GM18508 (cell line): ENCODE data around the gene PACS1.

Experiments
- ATAC-seq: cut with Tn5 transposase; IDR thresholded peaks from one replicate; pipeline ENCODE4 v1.9.1; 2021; ENCODE audit warnings: moderate number of reproducible peaks; ENCODE audit not compliant: insufficient read depth, unreplicated experiment

The PACS1 gene

DNA sequence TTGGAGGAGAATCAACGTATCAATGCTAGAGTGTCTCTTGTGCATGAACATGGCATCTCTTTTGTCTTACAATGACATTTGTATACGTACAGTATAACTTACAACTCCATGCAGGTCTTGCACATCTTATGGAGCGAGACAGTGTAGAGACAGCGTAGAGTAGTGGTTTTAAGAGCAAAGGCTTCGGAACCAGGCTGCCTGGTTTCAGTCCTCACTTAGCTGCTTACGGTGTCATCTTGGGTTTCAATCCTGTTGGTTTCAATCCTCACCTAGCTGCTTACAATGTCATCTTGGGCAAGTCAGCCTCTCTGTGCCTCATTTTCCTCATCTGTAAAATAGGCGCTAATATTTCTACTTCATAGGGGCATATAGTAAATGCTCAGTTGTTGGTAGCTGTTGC is 98.2 kb downstream of the PACS1 start:
- no peak for ATAC-seq

- ATAC-seq, result no peak
Measured at GRCh38 chr11:66172146-66172545, 102.1 kb downstream of the PACS1 start.

- no peak for ATAC-seq
Measured at GRCh38 chr11:66176650-66177049, 106.6 kb downstream of the PACS1 start.

- ATAC-seq, result no peak
Measured at GRCh38 chr11:66178183-66178582, 108.1 kb downstream of the PACS1 start.

GRCh38 chr11:66178871-66179270 is 108.8 kb downstream of the PACS1 start:
- no peak for ATAC-seq

DNA sequence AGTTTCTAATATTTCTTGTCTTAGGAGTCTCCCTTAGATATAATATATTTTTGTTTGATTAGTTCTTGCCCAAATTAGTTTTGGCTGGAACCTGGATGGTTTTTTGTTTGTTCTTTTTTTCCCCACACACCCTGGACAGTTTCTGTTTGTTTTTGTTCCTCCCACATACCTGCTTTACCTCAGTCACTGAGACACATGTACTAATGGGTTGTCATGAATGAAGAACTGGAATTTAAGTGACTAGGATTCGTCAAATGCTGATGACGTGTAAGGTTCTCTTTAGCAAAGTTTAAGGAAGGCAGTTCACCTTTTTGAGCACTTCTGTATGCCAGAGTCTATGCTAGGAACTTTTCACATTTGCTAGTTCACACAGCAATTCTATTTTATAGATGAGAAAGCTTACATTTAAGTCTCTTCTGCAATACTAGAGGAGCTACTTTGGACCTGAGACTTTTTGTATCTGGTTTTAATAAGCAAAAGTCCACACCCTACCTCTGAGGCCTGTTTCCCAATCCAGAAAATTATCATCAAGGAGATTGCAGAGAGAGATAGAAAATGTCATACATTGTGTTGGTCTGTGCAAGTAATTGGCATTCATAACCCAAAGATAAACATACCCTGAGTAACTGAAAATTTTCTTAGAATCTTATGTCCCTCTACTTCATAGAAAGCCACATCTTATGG is 111.7 kb downstream of the PACS1 start:
- ATAC-seq, result no peak

- ATAC-seq, result no peak
Measured at GRCh38 chr11:66183494-66184048, 113.5 kb downstream of the PACS1 start.

- ATAC-seq, result no peak
Measured at GRCh38 chr11:66184728-66185127, 114.7 kb downstream of the PACS1 start.

DNA sequence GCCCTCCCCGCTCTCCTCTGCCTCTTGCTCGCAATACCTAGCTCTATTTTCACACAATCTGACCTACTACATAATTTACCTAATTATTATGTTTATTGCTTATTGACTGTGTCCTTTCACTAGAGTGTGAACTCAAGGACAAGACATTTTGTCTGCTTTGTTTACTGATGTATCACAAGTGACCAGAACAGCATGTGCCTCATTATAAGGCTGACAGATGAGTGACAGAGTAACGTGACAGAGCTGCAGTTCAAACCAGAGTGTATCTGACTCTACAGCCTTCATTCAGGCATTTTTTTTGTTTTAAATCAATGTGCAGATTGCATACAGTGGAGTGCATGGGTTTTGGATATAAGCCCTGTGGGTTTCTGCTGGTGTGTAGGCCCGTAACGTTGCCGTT is 116.4 kb downstream of the PACS1 start:
- ATAC-seq, result no peak

GRCh38 chr11:66187453-66187852 is 117.4 kb downstream of the PACS1 start:
- no peak for ATAC-seq

- no peak for ATAC-seq
Measured at GRCh38 chr11:66188580-66188979, 118.5 kb downstream of the PACS1 start.

DNA sequence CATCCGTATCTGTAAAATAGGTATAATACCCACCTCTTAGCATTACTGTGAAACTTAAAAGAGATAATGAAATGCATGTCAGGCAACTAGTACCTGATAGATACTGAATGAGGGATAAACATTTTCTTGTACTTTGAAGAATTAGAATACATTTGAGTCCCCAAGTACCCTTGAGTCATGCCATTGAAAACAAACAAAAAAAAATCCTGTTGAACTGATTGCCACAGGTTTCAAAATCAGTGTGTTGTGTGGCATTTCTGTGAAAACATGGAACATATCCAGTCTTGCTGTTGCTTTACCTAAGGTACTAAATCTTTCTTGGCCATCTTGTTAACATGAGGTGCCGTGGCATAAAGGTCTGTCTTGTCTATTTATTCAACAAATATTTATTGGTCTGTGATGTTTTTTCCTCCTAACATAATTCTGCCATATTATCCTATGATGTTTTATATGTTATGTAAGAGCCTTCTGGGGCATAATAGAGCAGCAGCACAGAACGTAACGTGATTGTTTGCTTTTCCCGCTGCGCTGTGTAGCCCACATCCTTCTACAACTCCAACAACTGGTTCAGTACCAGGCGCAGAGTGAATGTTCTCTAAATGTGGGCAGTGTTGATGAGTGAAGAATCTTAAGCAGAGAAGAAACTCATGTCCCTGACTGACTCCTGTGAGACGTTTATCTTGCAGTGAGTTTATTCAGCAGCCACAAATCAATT is 119.1 kb downstream of the PACS1 start:
- no peak for ATAC-seq

DNA sequence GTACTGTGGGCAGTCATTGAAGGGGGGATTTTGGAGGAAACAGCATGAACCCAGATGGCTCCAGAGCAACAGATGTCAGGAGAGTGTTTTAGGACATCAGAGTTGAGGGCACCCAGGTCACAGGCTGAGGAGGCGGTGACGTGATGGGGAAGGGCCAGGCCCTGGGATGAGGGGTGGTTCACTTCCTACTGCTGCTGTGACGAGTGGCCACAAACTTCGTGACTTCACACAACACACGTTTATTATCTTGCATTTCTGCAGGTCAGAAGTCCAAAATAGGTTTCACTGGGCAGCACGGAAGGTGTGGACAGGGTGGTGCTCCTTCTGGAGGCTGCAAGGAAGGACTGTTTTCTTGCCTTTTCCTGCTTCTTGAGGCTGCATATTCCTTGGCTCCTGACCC is 120.7 kb downstream of the PACS1 start:
- no peak for ATAC-seq

DNA sequence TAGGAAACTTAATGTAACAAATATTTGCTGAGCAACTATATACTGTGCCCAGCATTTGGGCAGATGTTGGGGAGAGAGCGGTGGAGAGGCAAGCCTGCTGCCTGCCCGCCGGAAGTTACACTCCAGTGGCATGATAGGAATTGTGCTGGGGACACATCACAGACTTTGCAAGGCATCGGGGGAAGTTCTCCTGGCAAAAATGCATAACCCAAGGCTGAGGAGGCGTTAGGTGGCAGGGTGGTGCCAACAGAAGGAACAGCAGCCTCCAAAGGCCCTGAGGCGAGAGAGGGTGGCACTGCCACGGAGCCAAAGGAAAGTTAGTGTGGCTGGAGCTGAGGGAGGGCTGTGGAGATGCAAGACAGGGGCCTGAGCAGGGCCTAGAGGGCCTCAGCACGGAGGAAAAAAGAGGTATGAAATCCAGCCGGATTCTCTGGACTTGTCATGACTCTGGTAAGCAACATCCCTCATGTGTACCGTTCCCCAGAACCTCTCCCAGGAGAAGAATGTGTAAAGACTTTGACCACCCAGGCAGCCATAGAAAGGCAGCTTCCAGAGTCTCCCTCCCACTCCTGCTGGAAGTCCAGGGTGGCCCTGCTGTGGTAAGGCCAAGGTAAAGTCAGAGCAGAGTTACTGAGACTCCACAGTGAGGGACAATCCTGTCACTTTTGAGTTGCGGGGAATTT is 122.2 kb downstream of the PACS1 start:
- ATAC-seq, result no peak

- ATAC-seq, result no peak
Measured at GRCh38 chr11:66194391-66194790, 124.3 kb downstream of the PACS1 start.

DNA sequence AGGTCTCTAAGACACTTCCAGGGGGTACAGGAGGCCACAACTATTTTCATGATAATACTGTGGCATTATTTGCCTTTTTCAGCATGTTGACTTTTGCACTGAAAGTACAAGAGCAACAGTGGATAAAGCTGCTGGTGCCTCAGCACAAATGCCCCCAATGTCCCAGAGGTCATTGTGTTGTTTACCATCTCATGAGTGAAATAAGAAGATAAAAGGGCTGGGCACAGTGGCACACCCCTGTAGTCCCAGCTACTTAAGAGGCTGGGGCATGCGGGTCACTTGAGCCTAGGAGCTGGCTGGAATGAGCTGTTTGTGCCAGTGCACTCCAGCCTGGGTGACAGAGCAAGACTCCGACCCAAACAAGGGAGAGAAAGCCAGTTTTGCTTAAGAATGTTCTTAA is 125.8 kb downstream of the PACS1 start:
- no peak for ATAC-seq

DNA sequence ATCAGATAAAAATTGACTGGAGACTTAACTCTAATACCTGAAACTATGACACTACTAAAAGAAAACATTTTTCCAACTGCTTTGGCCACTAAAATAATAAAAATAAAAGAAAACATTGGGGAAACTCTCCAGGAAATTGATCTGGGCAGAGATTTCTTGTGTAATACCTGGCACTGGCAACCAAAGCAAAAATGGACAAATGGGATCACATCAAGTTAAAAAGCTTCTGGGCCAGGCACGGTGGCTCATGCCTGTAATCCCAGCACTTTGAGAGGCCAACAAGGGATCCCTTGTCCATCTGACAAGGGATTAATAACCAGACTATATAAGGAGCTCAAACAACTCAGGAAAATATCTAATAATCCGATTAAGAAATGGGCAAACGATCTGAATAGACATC is 133.8 kb downstream of the PACS1 start:
- no peak for ATAC-seq

DNA sequence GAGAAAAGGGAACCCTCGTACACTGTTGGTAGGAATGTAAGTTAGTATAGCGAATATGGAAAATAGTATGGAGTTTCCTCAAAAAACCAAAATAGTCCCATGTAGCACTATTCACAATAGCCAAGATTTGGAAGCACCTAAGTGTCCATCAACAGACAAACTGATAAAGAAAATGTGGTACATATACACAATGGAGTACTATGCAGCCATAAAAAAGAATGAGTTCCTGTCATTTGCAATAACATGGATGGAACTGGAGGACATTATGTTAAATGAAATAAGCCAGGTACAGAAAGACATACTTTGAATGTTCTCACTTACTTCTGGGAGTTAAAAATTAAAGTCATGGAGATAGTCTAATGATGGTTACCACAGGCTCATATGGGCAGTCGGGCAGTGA is 134.3 kb downstream of the PACS1 start:
- no peak for ATAC-seq

GRCh38 chr11:66207816-66208215 is 137.7 kb downstream of the PACS1 start:
- no peak for ATAC-seq

DNA sequence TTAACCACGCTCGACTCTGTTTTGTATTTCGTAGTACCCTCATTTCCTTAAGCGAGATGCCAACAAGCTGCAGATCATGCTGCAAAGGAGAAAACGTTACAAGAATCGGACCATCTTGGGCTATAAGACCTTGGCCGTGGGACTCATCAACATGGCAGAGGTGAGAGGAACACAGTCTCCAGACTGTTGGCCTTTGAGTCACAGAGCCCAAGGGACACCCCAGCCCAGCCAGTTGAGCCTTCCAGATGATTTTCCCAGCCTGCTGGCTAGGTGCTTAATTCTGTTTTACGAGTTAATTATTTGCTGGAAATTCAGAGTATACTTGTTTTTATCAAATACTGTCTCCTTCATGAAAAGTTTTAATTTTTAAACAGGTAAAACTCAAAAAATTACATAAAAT is 141.0 kb downstream of the PACS1 start:
- ATAC-seq, result no peak

DNA sequence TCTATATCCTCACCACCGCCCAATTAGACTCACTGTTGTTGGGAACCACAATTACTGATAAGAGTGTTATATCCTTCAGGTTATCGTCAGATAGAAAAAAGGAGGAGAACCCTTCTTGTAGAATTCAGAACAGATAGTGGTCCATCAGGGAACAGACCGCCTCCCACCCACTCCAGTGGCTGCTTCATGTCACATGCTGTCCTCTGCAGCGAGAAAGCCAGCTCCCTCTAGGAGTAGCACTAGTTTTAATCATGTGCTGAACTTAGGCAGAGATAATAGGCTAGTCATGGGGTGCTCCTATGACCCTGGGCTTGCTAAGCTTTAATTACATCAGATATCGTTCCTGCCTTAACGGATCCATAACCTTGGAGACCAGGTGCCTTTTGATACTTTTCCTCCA is 146.8 kb downstream of the PACS1 start:
- ATAC-seq, result no peak
